ENCODE measurements around the gene CNDP1. TPM values are rescaled to one million over a fixed set of nuclear protein-coding genes. Genes with fewer than 3 reads are reported as not detected.

The CNDP1 gene
- total RNA-seq, 2 donors from 2014 or later, result under 0.01 TPM; not detected in 1

- 54 to 61% methylated on average over 2 of the region's 2 CpGs for WGBS, 2 donors
- intact Hi-C loops (cut with DNase I), result no loop called here
- DNase-seq, result no peak
- no peak for TF ChIP-seq POLR2A (IDR thresholded peaks at IDR 0.05)
- TF ChIP-seq CTCF (IDR thresholded peaks at IDR 0.05), result no peak
- Histone ChIP-seq H3K27ac (no peak overlapping the region), H3K4me1 (no peaks in the 10 kb centered on the region), H3K4me3 (no peak overlapping the region), H3K27me3 (no peaks in the 10 kb centered on the region), H3K36me3 (replicated peaks in 1 of 2; ENCODE audit: insufficient read depth in 1 of 2, low read depth in 2 of 2) (no peaks in the 10 kb centered on the region), H3K9me3 (no peaks in the 10 kb centered on the region)
- ATAC-seq, result no peak
These were observed 74.4 kb downstream of the CNDP1 start for GRCh38 chr18:74608681-74609080.

- no peak for ATAC-seq
- TF ChIP-seq POLR2A (IDR thresholded peaks at IDR 0.05) (no peak), CTCF (IDR thresholded peaks at IDR 0.05) (no peak)
- no peaks in the 10 kb centered on the region for H3K36me3 ChIP-seq (replicated peaks in 1 of 2; ENCODE audit: insufficient read depth in 1 of 2, low read depth in 2 of 2)
- no peak overlapping the region for H3K27ac ChIP-seq
- DNase-seq, result no peak
- no peaks in the 10 kb centered on the region for H3K4me1 ChIP-seq
- no peaks in the 10 kb centered on the region for H3K9me3 ChIP-seq
- H3K27me3 ChIP-seq, result no peaks in the 10 kb centered on the region
- 80 to 87% methylated on average over 3 of the region's 3 CpGs for WGBS, 2 donors
- intact Hi-C loops (cut with DNase I), result no loop called here
- no peak overlapping the region for H3K4me3 ChIP-seq
These were observed 75.2 kb downstream of the CNDP1 start for GRCh38 chr18:74609535-74609934.

GRCh38 chr18:74610051-74610615, 75.8 kb downstream of the CNDP1 start:
- TF ChIP-seq POLR2A (IDR thresholded peaks at IDR 0.05) (no peak), CTCF (IDR thresholded peaks at IDR 0.05) (no peak)
- H3K27ac ChIP-seq, result no peak overlapping the region
- intact Hi-C loops (cut with DNase I), result no loop called here
- H3K4me1 ChIP-seq, result no peaks in the 10 kb centered on the region
- WGBS, 2 donors, result 85% methylated on average over 7 of the region's 7 CpGs
- H3K36me3 ChIP-seq (replicated peaks in 1 of 2; ENCODE audit: insufficient read depth in 1 of 2, low read depth in 2 of 2), result no peaks in the 10 kb centered on the region
- H3K27me3 ChIP-seq, result no peaks in the 10 kb centered on the region
- DNase-seq (no peak), ATAC-seq (no peak)
- no peak overlapping the region for H3K4me3 ChIP-seq
- H3K9me3 ChIP-seq, result no peaks in the 10 kb centered on the region

GRCh38 chr18:74610860-74611259, 76.6 kb downstream of the CNDP1 start:
- intact Hi-C loops (cut with DNase I), result no loop called here
- no peak for DNase-seq
- H3K4me1 ChIP-seq, result no peaks in the 10 kb centered on the region

More at GRCh38 chr18:74610860-74611259, 76.6 kb downstream of the CNDP1 start:
- no peak overlapping the region for H3K4me3 ChIP-seq
- no peak overlapping the region for H3K27ac ChIP-seq
- 83 to 89% methylated on average over 1 of the region's 1 CpG for WGBS, 2 donors
- H3K27me3 ChIP-seq, result no peaks in the 10 kb centered on the region
- no peaks in the 10 kb centered on the region for H3K9me3 ChIP-seq
- ATAC-seq, result no peak
- TF ChIP-seq POLR2A (IDR thresholded peaks at IDR 0.05) (no peak), CTCF (IDR thresholded peaks at IDR 0.05) (no peak)
- no peaks in the 10 kb centered on the region for H3K36me3 ChIP-seq (replicated peaks in 1 of 2; ENCODE audit: insufficient read depth in 1 of 2, low read depth in 2 of 2)

Measured in body of pancreas (tissue), 4 donors.